ENCODE data around the gene CDCA4. TPM values are rescaled to one million over a fixed set of nuclear protein-coding genes. Genes with fewer than 3 reads are reported as not detected.

The CDCA4 gene
- polyA plus RNA-seq, 1 of the 3 experiments (the other 2 are of a cell fraction) = 26.8 TPM

DNA sequence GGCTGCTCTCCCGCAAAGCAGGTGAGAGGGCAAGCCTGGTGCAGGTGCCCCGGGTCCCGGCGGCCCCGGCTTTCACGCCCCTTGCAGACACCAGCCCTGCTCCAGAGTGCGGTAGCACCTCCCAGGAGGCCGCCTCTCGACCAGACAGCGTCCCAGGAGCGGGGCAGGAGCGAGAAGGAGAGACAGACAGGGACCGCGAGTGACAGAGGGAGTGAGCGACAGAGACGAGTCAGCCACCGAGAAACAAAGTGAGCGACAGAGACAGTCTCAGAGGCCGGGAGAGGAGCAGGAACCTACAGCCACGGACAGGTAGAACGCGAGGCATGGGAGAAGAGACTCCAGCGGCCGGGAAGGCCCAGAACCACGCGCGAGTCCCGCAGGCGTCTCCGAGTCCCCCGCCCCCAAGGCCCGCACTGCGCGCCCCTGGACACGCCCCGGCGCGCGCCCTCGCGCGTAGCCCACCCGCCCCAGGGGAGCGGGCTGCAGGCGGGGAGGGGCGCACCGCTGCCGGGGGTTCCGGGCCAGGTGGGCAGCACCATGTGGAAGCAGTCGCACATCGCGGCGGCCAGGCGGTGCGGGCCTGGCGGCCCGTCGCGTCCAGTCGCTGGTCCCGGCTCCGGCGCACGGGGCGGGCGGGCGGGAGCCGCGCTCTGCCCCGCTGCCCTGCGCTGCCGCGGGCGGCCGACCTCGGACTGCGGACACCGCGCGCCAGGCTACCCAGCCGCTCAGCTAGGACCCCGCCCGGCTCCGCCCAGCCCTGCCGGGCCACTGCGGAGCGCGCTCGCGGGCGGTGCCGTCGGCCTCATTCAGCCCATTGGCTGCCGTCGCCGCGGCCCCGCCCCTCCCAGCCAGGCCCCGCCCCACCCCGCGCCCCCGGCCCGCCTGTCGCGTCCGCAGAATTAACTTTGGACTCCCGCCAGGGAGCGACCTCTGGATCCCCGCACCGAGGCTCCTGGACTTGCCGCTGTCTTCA is 42.9 kb downstream of the CDCA4 start, which contains the start of gene AHNAK2:
AHNAK2 (minus strand) TSS at position 694 of the 973 bp plus-strand sequence; CDS start at position 557, 137 bp downstream.
- Histone ChIP-seq H3K9me2 (no peaks in the 10 kb centered on the region), H3K4me1 (ENCODE audit: control insufficient read depth in 1 of 2, insufficient read depth in 2 of 2, low read depth in 1 of 2, low read length in 1 of 2) (peaks cover 26 to 75% of the 10 kb centered on the region in 2 experiments; a peak in 3 of 4 replicates), H4K20me1 (ENCODE audit: insufficient read depth) (no peaks in the 10 kb centered on the region), H3K79me2 (ENCODE audit: insufficient read depth) (peaks cover 21% of the 10 kb centered on the region; the same call in 1 of the 2 replicates), H3K27ac (ENCODE audit: low read depth in 2 of 2, low read length in 1 of 2) (peak within 1 kb of the TSS in 1 of 2 experiments; percentile 95; a peak in 2 of 4 replicates), H3K36me3 (replicated peaks in 1 of 2; ENCODE audit: control insufficient read depth in 1 of 2, insufficient read depth in 2 of 2, low read length in 1 of 2) (no peaks in the 10 kb centered on the region), H3K4me3 (ENCODE audit: low read depth in 2 of 2, low read length in 1 of 2) (peak within 1 kb of the TSS; percentile 71 to 81), H3K27me3 (ENCODE audit: insufficient read depth) (no peaks in the 10 kb centered on the region), H2AFZ (ENCODE audit: low read depth) (no peak within 1 kb of the TSS), H3F3A (replicated peaks; ENCODE audit: insufficient read depth) (peaks cover 19% of the 10 kb centered on the region), H3K9ac (peak within 1 kb of the TSS; percentile 75), H3K4me2 (peak within 1 kb of the TSS; percentile 99), H3K9me3 (no peaks in the 10 kb centered on the region)
- WGBS (ENCODE audit: low lambda C conversion rate) = 10% methylated on average over 22 of the region's 111 CpGs
- peak; percentile 95 for DNase-seq
- TF ChIP-seq RXRA (IDR thresholded peaks at IDR 0.05; ENCODE audit: borderline replicate concordance, low read depth) (no peak), RFX5 (IDR thresholded peaks at IDR 0.05; ENCODE audit: low read length) (no peak), TAF1 (IDR thresholded peaks at IDR 0.05; ENCODE audit: borderline replicate concordance, low read depth, low read length) (peak; percentile 95), NFIC (IDR thresholded peaks at IDR 0.05; ENCODE audit: borderline replicate concordance) (0 out of 2 replicates have a peak, but pooled peaks have one; percentile 19), POLR2AphosphoS5 (IDR thresholded peaks at IDR 0.05; ENCODE audit: low read depth, low read length) (0 out of 2 replicates have a peak, but pooled peaks have one; percentile 42), SIN3A (IDR thresholded peaks at IDR 0.05; ENCODE audit: borderline replicate concordance, low read depth, low read length) (no peak), NRF1 (IDR thresholded peaks at IDR 0.05; ENCODE audit: low read depth, low read length) (no peak)
- TF ChIP-seq, protein P1, sequence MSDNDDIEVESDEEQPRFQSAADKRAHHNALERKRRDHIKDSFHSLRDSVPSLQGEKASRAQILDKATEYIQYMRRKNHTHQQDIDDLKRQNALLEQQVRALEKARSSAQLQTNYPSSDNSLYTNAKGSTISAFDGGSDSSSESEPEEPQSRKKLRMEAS (IDR thresholded peaks at IDR 0.05; ENCODE audit: low read depth) = 0 out of 2 replicates have a peak, but pooled peaks have one; percentile 14
- POLR2A ChIA-PET = no interaction called here
- CTCF ChIA-PET = interaction anchor here (1.0 to 11.2 kb wide), 7 partner anchors 11 to 512 kb away, joined by 3 to 284 read pairs (median 11); no protein-coding TSS in a partner anchor

DNA sequence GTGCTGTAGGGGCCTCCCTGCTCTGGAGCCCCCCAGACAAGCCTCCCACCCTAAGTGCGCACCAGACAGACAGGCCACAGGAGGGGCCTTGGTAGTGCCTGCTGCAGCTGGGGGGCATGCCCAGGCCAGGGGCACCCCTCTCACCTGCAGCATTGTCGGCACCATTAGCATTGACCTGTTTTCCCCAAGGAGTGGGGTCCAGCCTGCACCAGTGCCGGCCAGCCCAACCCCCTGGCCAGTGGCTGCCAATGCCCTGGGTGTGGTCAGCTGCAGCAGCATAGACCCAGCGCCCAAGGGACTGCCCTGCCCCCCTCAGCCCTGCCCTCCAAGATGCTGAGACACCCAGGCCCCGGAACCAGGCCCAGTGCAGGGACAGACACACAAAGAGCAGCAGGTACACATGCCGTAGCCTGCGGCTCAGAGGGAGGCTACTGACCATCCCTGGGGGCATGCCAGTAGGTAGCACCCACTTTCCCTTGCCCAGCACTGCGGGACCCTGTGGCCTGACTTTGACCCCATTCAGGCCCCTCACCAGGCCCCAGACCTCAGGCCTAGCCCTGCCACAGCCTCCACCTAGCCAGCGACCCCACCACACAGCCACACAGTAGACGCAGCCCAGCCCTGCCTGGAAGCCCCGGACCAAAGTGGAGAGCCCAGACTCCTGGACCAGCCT is 43.7 kb downstream of the CDCA4 start:
- TF ChIP-seq MXI1 (IDR thresholded peaks at IDR 0.05; ENCODE audit: low read depth, low read length) (no peak), CHD2 (IDR thresholded peaks at IDR 0.05; ENCODE audit: low read length, partially characterized antibody) (no peak), ELF1 (IDR thresholded peaks at IDR 0.05) (no peak), SMC3 (IDR thresholded peaks at IDR 0.05; ENCODE audit: low read depth, low read length) (no peak), TAF1 (IDR thresholded peaks at IDR 0.05; ENCODE audit: borderline replicate concordance, low read depth, low read length) (no peak), FOXJ3 (CRISPR knock-in tag; IDR thresholded peaks at IDR 0.05) (no peak), RFX5 (IDR thresholded peaks at IDR 0.05; ENCODE audit: low read length) (no peak), TCF12 (IDR thresholded peaks at IDR 0.05) (no peak), TEAD4 (IDR thresholded peaks at IDR 0.05; ENCODE audit: borderline replicate concordance, insufficient read depth) (no peak)
- TF ChIP-seq, protein P2, sequence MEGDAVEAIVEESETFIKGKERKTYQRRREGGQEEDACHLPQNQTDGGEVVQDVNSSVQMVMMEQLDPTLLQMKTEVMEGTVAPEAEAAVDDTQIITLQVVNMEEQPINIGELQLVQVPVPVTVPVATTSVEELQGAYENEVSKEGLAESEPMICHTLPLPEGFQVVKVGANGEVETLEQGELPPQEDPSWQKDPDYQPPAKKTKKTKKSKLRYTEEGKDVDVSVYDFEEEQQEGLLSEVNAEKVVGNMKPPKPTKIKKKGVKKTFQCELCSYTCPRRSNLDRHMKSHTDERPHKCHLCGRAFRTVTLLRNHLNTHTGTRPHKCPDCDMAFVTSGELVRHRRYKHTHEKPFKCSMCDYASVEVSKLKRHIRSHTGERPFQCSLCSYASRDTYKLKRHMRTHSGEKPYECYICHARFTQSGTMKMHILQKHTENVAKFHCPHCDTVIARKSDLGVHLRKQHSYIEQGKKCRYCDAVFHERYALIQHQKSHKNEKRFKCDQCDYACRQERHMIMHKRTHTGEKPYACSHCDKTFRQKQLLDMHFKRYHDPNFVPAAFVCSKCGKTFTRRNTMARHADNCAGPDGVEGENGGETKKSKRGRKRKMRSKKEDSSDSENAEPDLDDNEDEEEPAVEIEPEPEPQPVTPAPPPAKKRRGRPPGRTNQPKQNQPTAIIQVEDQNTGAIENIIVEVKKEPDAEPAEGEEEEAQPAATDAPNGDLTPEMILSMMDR (IDR thresholded peaks at IDR 0.05) = no peak
- TF ChIP-seq, protein P3, sequence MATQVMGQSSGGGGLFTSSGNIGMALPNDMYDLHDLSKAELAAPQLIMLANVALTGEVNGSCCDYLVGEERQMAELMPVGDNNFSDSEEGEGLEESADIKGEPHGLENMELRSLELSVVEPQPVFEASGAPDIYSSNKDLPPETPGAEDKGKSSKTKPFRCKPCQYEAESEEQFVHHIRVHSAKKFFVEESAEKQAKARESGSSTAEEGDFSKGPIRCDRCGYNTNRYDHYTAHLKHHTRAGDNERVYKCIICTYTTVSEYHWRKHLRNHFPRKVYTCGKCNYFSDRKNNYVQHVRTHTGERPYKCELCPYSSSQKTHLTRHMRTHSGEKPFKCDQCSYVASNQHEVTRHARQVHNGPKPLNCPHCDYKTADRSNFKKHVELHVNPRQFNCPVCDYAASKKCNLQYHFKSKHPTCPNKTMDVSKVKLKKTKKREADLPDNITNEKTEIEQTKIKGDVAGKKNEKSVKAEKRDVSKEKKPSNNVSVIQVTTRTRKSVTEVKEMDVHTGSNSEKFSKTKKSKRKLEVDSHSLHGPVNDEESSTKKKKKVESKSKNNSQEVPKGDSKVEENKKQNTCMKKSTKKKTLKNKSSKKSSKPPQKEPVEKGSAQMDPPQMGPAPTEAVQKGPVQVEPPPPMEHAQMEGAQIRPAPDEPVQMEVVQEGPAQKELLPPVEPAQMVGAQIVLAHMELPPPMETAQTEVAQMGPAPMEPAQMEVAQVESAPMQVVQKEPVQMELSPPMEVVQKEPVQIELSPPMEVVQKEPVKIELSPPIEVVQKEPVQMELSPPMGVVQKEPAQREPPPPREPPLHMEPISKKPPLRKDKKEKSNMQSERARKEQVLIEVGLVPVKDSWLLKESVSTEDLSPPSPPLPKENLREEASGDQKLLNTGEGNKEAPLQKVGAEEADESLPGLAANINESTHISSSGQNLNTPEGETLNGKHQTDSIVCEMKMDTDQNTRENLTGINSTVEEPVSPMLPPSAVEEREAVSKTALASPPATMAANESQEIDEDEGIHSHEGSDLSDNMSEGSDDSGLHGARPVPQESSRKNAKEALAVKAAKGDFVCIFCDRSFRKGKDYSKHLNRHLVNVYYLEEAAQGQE (IDR thresholded peaks at IDR 0.05; ENCODE audit: low read depth, low read length) = no peak
- H3K4me3 ChIP-seq (ENCODE audit: low read depth in 2 of 2, low read length in 1 of 2) = peak overlapping the region; percentile 71 to 81
- DNase-seq = no peak
- no peak overlapping the region; a peak in 1 of 4 replicates for H3K27ac ChIP-seq (ENCODE audit: low read depth in 2 of 2, low read length in 1 of 2)
- H3K4me2 ChIP-seq = peak overlapping the region; percentile 99
- H4K20me1 ChIP-seq (ENCODE audit: insufficient read depth) = no peaks in the 10 kb centered on the region
- ChIA-PET CTCF (interaction anchor here (0.7 to 11.2 kb wide), 25 partner anchors 8 to 512 kb away, joined by 3 to 284 read pairs (median 9); partner anchors contain the start of genes CDCA4 and CLBA1), POLR2A (no interaction called here)
- H3K9me3 ChIP-seq = no peaks in the 10 kb centered on the region
- H2AFZ ChIP-seq (ENCODE audit: low read depth) = no peak overlapping the region
- H3K9me2 ChIP-seq = no peaks in the 10 kb centered on the region
- no peaks in the 10 kb centered on the region for H3K36me3 ChIP-seq (replicated peaks in 1 of 2; ENCODE audit: control insufficient read depth in 1 of 2, insufficient read depth in 2 of 2, low read length in 1 of 2)
- 55% methylated on average over 4 of the region's 11 CpGs for WGBS (ENCODE audit: low lambda C conversion rate)
- H3F3A ChIP-seq (replicated peaks; ENCODE audit: insufficient read depth) = peaks cover 19% of the 10 kb centered on the region
- peaks cover 34 to 75% of the 10 kb centered on the region in 2 experiments; a peak in 3 of 4 replicates for H3K4me1 ChIP-seq (ENCODE audit: control insufficient read depth in 1 of 2, insufficient read depth in 2 of 2, low read depth in 1 of 2, low read length in 1 of 2)
- H3K27me3 ChIP-seq (ENCODE audit: insufficient read depth) = no peaks in the 10 kb centered on the region
- H3K79me2 ChIP-seq (ENCODE audit: insufficient read depth) = peaks cover 30% of the 10 kb centered on the region; the same call in 1 of the 2 replicates
- peak overlapping the region; percentile 75 for H3K9ac ChIP-seq
